Stomach smooth muscle (tissue), 2 donors: ENCODE results near the gene MOB2.
A peak's percentile ranks its signal among the peaks of the same experiment; 100 is the strongest.

Source experiments
- H3K27ac ChIP-seq: one replicate; pipeline ENCODE4 v1.7.0; 2013; ENCODE audit warnings: mild to moderate bottlenecking, low read length, inconsistent platforms
- H3K27me3 ChIP-seq, 2 donors: one replicate each; pipeline ENCODE4 v1.7.0; 2013; ENCODE audit warnings: low read length in 2 of 2; ENCODE audit not compliant: insufficient read depth in 2 of 2, control insufficient read depth in 1 of 2
- H3K36me3 ChIP-seq, 2 donors: one replicate each; pipeline ENCODE4 v1.7.0; 2013; ENCODE audit warnings: low read length in 2 of 2; ENCODE audit not compliant: control insufficient read depth in 2 of 2, insufficient read depth in 2 of 2
- H3K4me1 ChIP-seq: one replicate; pipeline ENCODE4 v1.7.0; 2013; ENCODE audit warnings: low read length; ENCODE audit not compliant: control insufficient read depth, insufficient read depth
- H3K4me3 ChIP-seq, 2 donors: one replicate each; pipeline ENCODE4 v1.7.0; 2013; ENCODE audit warnings: low read length in 2 of 2
- H3K9ac ChIP-seq, 2 donors: one replicate each; pipeline ENCODE4 v1.7.0; 2013; ENCODE audit warnings: low read length in 2 of 2, mild to moderate bottlenecking in 1 of 2
- H3K9me3 ChIP-seq, 2 donors: one replicate each; pipeline ENCODE4 v1.7.0; 2013; ENCODE audit warnings: low read length in 2 of 2; ENCODE audit not compliant: control insufficient read depth in 2 of 2
- donor health status: healthy.
- donor health status: Pancreatic carcinoma.

The MOB2 gene

GRCh38 chr11:1486054-1486825, at the start of gene MOB2:
Gene MOB2, minus strand, starts transcription at chr11:1486779. Its CDS starts 223 bp downstream, at chr11:1486556.
- H3K4me3 ChIP-seq, result peak within 1 kb of the TSS; percentile 56 to 81
- H3K9ac ChIP-seq, result peak within 1 kb of the TSS; percentile 46 to 73
- H3K36me3 ChIP-seq, result no peaks in the 10 kb centered on the region
- H3K27ac ChIP-seq, result peak within 1 kb of the TSS; percentile 97
- no peaks in the 10 kb centered on the region for H3K27me3 ChIP-seq
- no peaks in the 10 kb centered on the region for H3K9me3 ChIP-seq
- H3K4me1 ChIP-seq, result peaks cover 85% of the 10 kb centered on the region

GRCh38 chr11:1534682-1535081, 48.1 kb upstream of the MOB2 start:
- Histone ChIP-seq H3K27me3 (peaks cover 0 to 2% of the 10 kb centered on the region in 2 donors), H3K36me3 (peaks cover 2 to 6% of the 10 kb centered on the region in 2 donors), H3K27ac (no peak overlapping the region), H3K4me3 (no peak overlapping the region), H3K9me3 (peaks cover 0 to 3% of the 10 kb centered on the region in 2 donors), H3K9ac (no peak overlapping the region), H3K4me1 (peaks cover 33% of the 10 kb centered on the region)

DNA sequence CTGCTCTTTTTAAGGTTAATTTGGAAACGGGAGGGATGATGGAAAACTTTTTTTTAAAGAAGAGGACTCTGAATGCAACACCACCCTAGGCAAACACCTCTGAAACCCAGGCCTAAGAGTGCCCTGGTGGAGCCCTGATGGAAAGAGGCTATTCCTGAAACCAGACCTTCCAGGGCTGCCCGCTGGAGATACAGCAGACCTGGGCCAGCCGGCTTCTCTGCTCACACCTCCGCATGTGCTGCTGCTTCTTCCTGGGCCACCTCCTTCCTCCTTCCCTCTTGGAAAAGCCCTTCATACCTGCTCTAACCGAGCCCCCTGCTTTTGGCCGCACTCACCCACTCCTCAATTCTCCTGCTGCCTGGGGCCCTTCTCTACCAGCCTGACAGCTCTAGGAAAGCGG, 47.6 kb upstream of the MOB2 start:
- Histone ChIP-seq H3K9me3 (peaks cover 0 to 3% of the 10 kb centered on the region in 2 donors), H3K4me3 (no peak overlapping the region), H3K36me3 (peaks cover 2 to 6% of the 10 kb centered on the region in 2 donors), H3K4me1 (peaks cover 33% of the 10 kb centered on the region), H3K9ac (no peak overlapping the region), H3K27ac (no peak overlapping the region), H3K27me3 (no peaks in the 10 kb centered on the region)

DNA sequence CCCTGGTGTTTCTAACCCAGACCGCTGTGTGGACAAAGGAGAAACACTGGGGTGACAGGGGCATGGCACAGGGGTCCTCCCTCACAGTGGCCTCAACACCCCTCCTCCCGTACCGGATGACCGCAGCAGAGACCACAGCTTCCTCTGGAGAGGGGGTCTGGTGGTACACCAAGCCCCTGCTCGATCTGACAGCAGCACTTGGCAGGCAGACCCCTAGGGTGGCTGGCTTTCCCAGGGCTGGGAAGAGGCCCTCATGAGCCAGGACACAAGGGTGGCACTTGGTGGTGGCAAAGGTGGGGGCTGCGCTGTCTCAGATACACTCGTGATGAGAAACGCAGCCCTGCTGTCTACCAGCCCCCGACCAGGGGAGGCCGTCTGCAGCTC, 46.8 kb upstream of the MOB2 start:
- Histone ChIP-seq H3K4me1 (peaks cover 40% of the 10 kb centered on the region), H3K27me3 (no peaks in the 10 kb centered on the region), H3K9me3 (peaks cover 0 to 3% of the 10 kb centered on the region in 2 donors), H3K27ac (peak overlapping the region; percentile 71), H3K9ac (peak overlapping the region in 1 of 2 donors; percentile 28), H3K36me3 (peaks cover 2 to 6% of the 10 kb centered on the region in 2 donors), H3K4me3 (no peak overlapping the region)

DNA sequence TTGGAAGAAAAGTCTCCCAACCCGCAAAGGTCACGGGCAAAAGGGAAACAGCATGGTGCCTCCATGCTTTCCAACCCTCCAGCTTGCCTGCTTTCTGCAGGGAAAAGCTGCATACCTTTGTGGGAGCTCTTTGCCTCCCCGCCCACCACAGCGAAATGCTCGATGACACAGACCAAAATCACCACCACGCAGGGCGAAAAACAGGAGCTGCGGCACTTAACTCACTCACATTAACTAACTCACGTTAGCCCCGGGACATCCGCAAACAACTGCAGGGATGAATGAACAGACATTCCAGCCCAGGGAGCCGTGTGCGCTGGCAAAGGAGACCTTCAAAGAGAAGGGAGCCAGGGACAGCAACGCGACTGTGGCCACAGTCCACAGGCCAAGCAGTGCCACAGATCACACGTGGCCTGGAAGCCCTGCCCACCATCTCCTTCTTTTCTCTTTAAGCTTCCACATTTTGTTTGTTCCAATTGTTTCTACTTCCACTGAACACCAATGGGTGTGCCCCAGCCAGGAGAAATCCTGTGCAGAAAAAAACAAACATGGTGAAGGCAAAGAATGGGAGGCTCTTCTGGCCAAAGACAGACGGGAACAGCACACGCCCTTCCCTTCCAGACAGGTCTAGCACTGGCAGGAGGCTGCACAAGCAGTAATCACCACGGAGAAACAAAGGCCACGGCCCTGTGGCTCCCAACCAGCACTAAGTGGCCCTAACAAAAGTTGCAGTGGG, 46.2 kb upstream of the MOB2 start:
- Histone ChIP-seq H3K27me3 (no peaks in the 10 kb centered on the region), H3K4me3 (peak overlapping the region in 1 of 2 donors; percentile 52), H3K27ac (peak overlapping the region; percentile 71), H3K9ac (peak overlapping the region in 1 of 2 donors; percentile 28), H3K36me3 (peaks cover 2 to 6% of the 10 kb centered on the region in 2 donors), H3K9me3 (no peaks in the 10 kb centered on the region), H3K4me1 (peaks cover 40% of the 10 kb centered on the region)

DNA sequence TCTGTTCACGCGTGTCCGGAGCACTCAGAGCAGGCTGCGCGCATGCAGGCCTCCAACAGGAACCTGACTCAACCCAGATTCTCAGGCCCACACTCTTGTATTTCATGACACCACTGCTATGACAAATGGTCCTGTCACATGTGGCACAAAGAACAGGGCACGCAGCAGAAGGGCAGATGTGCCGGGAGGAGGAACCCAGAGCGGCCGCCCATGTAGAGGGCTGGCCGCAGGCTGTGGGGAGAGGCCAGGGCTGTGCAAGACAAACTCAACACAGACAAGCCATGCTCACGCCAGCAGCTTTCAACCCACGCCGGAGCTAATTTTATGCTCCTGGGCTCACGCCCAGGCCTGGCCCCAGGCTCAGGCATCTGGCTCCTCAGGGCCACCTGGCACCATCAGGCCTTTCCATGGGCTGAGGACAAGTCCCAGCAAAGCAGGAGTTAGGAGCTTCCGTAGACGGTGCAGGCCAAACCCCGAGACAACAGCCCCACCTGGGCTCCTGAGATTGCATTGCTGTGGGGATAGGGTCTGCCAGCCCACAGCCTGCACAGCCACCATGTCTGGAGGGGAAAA, 45.5 kb upstream of the MOB2 start:
- Histone ChIP-seq H3K9ac (no peak overlapping the region), H3K27ac (peak overlapping the region; percentile 71)

DNA sequence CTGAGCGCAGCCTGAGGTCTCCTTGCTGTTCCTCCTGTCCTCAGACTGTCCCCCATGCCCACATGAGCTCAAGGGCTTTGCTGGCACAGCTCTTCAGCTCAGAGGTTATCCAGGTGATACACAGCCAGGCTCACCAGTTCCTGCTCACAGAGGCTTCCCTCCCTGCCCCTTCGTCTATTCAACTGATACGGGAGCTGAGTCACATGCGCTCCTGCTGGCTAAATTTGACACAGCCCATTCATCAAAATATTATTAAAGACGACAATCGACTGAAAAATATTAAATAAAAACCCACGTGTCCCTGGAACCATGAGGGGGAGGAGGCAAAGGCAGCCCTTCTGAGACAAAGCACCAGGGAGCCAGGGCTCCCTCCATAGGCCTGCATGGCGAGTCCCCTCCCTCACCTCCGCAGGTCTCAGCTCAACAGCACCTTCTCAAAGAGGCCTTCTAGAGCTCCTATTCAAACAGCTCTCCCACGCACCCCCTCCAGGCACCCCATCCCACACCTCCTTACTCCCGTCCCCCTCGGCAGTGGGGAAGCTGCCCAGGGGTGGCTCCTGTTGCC, 45.0 kb upstream of the MOB2 start:
- Histone ChIP-seq H3K27me3 (no peaks in the 10 kb centered on the region), H3K4me3 (peak overlapping the region in 1 of 2 donors; percentile 52), H3K9ac (peak overlapping the region in 1 of 2 donors; percentile 29), H3K4me1 (peaks cover 39% of the 10 kb centered on the region), H3K36me3 (peaks cover 2 to 6% of the 10 kb centered on the region in 2 donors), H3K27ac (peak overlapping the region; percentile 71), H3K9me3 (no peaks in the 10 kb centered on the region)

More for the DNA sequence above, 45.5 kb upstream of the MOB2 start:
- H3K4me1 ChIP-seq, result peaks cover 39% of the 10 kb centered on the region
- H3K4me3 ChIP-seq, result peak overlapping the region in 1 of 2 donors; percentile 52
- no peaks in the 10 kb centered on the region for H3K27me3 ChIP-seq
- peaks cover 2 to 6% of the 10 kb centered on the region in 2 donors for H3K36me3 ChIP-seq
- H3K9me3 ChIP-seq, result no peaks in the 10 kb centered on the region

DNA sequence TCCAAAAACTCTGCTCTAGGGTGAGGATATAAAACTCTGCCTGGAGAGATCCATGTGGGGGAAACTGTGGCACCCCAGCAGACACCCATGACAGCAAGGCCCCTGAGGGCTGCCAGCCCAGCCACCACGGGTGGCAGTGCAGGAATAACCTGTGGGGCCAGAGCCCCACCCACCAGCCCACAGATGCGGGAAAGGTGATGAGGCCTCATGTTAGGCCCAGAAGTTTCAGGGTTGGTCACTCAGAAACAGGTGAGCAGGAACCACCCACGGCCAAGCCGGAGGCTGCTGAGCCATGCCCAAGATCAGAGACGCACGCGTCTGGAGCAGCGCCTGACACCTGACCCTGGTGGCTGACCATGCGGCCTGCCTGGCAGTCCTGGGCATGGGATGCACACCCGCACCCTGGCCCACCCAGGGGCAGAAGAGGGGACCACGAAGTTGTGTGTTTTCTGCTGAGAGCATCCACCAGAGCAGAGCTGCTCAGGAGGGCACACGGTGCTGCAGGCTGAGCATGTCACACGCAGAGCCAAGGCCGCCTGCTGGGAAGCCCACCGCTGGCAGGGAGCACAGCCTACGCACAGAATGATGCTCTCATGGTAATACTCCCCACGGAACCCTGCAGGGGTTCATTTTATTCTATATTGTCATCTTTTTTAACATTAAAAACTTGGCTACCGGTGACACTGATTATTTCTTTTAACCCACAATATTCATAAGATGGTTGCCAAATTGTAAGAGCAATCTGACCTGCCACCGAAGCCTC, 44.3 kb upstream of the MOB2 start:
- Histone ChIP-seq H3K4me1 (peaks cover 34% of the 10 kb centered on the region), H3K9me3 (no peaks in the 10 kb centered on the region), H3K36me3 (peaks cover 2 to 6% of the 10 kb centered on the region in 2 donors), H3K9ac (peak overlapping the region in 1 of 2 donors; percentile 21), H3K27me3 (no peaks in the 10 kb centered on the region), H3K4me3 (no peak overlapping the region), H3K27ac (peak overlapping the region; percentile 71)

DNA sequence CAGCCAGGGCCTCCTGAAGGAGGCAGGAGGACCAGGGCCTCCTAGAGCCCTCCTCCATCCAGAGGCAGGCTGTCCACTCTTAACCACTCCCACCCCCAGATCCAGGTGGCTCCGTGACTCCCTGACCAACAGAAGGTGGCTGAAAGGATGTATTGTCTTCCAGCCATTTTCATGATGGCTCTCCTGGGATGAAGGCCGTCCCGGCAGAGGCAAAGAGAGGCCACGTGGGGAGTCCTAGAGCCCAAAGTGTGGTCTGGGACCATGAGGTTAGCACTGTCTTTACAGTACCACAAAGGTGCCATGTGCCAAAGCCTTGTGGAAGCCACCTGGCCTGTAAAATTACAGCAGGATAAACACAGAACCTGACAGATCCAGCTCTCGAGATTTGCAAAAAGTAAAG, 43.2 kb upstream of the MOB2 start:
- Histone ChIP-seq H3K27ac (no peak overlapping the region), H3K9ac (no peak overlapping the region), H3K4me1 (peaks cover 34% of the 10 kb centered on the region), H3K4me3 (no peak overlapping the region), H3K36me3 (peaks cover 0 to under 1% of the 10 kb centered on the region in 2 donors), H3K9me3 (no peaks in the 10 kb centered on the region), H3K27me3 (no peaks in the 10 kb centered on the region)

- Histone ChIP-seq H3K4me1 (peaks cover 32% of the 10 kb centered on the region), H3K4me3 (no peak overlapping the region), H3K27ac (no peak overlapping the region), H3K9me3 (no peaks in the 10 kb centered on the region), H3K27me3 (no peaks in the 10 kb centered on the region), H3K36me3 (no peaks in the 10 kb centered on the region), H3K9ac (no peak overlapping the region)
Measured at GRCh38 chr11:1529286-1529685, 42.7 kb upstream of the MOB2 start.
